Fibroblast of skin of scalp (primary cell): ENCODE measurements around the gene SPAG17.

Source experiments
- DNase-seq: peaks from one replicate; pipeline ENCODE4 v3.0.0-alpha.2; 2013

Gene SPAG17

GRCh38 chr1:118073648-118074435 lies 111.2 kb downstream of the SPAG17 start:
- peak; percentile 5 for DNase-seq

- DNase-seq: no peak
Measured at GRCh38 chr1:118049981-118050380, 135.0 kb downstream of the SPAG17 start.

- DNase-seq: no peak
Measured at GRCh38 chr1:118047650-118048224, 137.3 kb downstream of the SPAG17 start.

- no peak for DNase-seq
Measured at GRCh38 chr1:118047006-118047649, 137.9 kb downstream of the SPAG17 start.

- DNase-seq: no peak
Measured at GRCh38 chr1:118043624-118044023, 141.4 kb downstream of the SPAG17 start.

- peak; percentile 44 for DNase-seq
Measured at GRCh38 chr1:118042501-118042900, 142.5 kb downstream of the SPAG17 start.

- DNase-seq: no peak
Measured at GRCh38 chr1:118039170-118039569, 145.9 kb downstream of the SPAG17 start.

GRCh38 chr1:118032883-118033282 lies 152.1 kb downstream of the SPAG17 start:
- no peak for DNase-seq

- no peak for DNase-seq
Measured at GRCh38 chr1:118028267-118028666, 156.8 kb downstream of the SPAG17 start.

GRCh38 chr1:118023199-118023598 lies 161.8 kb downstream of the SPAG17 start:
- peak; percentile 6 for DNase-seq

GRCh38 chr1:118021668-118022067 lies 163.4 kb downstream of the SPAG17 start:
- DNase-seq: peak; percentile 30

- DNase-seq: no peak
Measured at GRCh38 chr1:118018060-118018459, 167.0 kb downstream of the SPAG17 start.

GRCh38 chr1:118013938-118014337 lies 171.1 kb downstream of the SPAG17 start:
- DNase-seq: no peak

GRCh38 chr1:118013336-118013735 lies 171.7 kb downstream of the SPAG17 start:
- no peak for DNase-seq

GRCh38 chr1:118012515-118013124 lies 172.4 kb downstream of the SPAG17 start:
- DNase-seq: no peak

- DNase-seq: no peak
Measured at GRCh38 chr1:118008011-118008410, 177.0 kb downstream of the SPAG17 start.

- no peak for DNase-seq
Measured at GRCh38 chr1:118007391-118007790, 177.6 kb downstream of the SPAG17 start.

GRCh38 chr1:118004312-118004711 lies 180.7 kb downstream of the SPAG17 start:
- no peak for DNase-seq

GRCh38 chr1:117985973-117986372 lies 199.1 kb downstream of the SPAG17 start:
- DNase-seq: no peak

- DNase-seq: no peak
Measured at GRCh38 chr1:117985239-117985638, 199.8 kb downstream of the SPAG17 start.

- DNase-seq: no peak
Measured at GRCh38 chr1:117981455-117982192, 203.4 kb downstream of the SPAG17 start.

- no peak for DNase-seq
Measured at GRCh38 chr1:117976381-117976780, 208.6 kb downstream of the SPAG17 start.

- no peak for DNase-seq
Measured at GRCh38 chr1:117971777-117972176, 213.3 kb downstream of the SPAG17 start.
